Neural progenitor cell (in vitro differentiated cells): Measurements from ENCODE around the gene FAM118A.

Source experiments
- CTCF ChIP-seq: fragments of 200-600 bp; sonication (generic); IDR thresholded peaks from 2 replicates; pipeline ENCODE4 v1.5.1; 2017; ENCODE audit warnings: antibody characterized with exemption, mild to moderate bottlenecking
- EZH2 ChIP-seq: fragments of 200-600 bp; sonication (generic); IDR thresholded peaks from 2 replicates; pipeline ENCODE4 v1.6.1; 2017; ENCODE audit warnings: antibody characterized with exemption, mild to moderate bottlenecking, moderate library complexity
- EZH2phosphoT487 ChIP-seq: fragments of 200-600 bp; sonication (generic); IDR thresholded peaks from 2 replicates; pipeline ENCODE4 v1.6.1; 2017; ENCODE audit warnings: antibody characterized with exemption

- TF ChIP-seq CTCF = no peak
- TF ChIP-seq EZH2phosphoT487 = no peak
- TF ChIP-seq EZH2 = no peak
Observed at GRCh38 chr22:45265535-45265934, 44.2 kb upstream of the FAM118A start.
